SU-DHL-6 (cell line): ENCODE results near the gene AP1S1.

Experiments used
- H2AFZ ChIP-seq: fragments of 200-600 bp; sonication (generic); 2 replicates; pipeline ENCODE4 v1.6.1; 2014; ENCODE audit warnings: low read depth, mild to moderate bottlenecking, moderate library complexity, mixed read lengths, antibody characterized with exemption, low read length; ENCODE audit not compliant: severe bottlenecking
- H3F3A ChIP-seq: fragments of 200-600 bp; shearing (Covaris generic); 2 replicates; pipeline ENCODE4 v1.6.0; 2016; ENCODE audit warnings: antibody characterized with exemption, mild to moderate bottlenecking; ENCODE audit not compliant: insufficient read depth
- H3K27ac ChIP-seq: fragments of 200-600 bp; sonication (generic); 2 replicates; pipeline ENCODE4 v1.5.1; 2016; ENCODE audit warnings: low read depth, mild to moderate bottlenecking, low read length, moderate library complexity, mixed read lengths
- H3K27me3 ChIP-seq: fragments of 200-600 bp; sonication (generic), shearing (Covaris generic); 2 replicates; pipeline ENCODE4 v1.6.0; 2014; ENCODE audit warnings: mild to moderate bottlenecking, low read length
- H3K36me3 ChIP-seq: fragments of 200-600 bp; sonication (generic); 2 replicates; pipeline ENCODE4 v1.6.1; 2014; ENCODE audit warnings: mild to moderate bottlenecking, low read length, mixed read lengths
- H3K4me2 ChIP-seq: fragments of 300-600, 200-600 bp; shearing (Covaris generic), sonication (generic); 2 replicates; pipeline ENCODE4 v1.6.0; 2014; ENCODE audit warnings: low read length, low read depth, mild to moderate bottlenecking; ENCODE audit not compliant: poor library complexity, severe bottlenecking
- H3K4me3 ChIP-seq: fragments of 200-600 bp; sonication (generic); 2 replicates; pipeline ENCODE4 v1.5.1; 2014; ENCODE audit warnings: antibody characterized with exemption, low read length, mild to moderate bottlenecking, mixed read lengths; ENCODE audit not compliant: insufficient read depth, poor library complexity, severe bottlenecking
- H3K79me2 ChIP-seq: fragments of 200-600 bp; sonication (generic); 2 replicates; pipeline ENCODE4 v1.6.1; 2014; ENCODE audit warnings: mild to moderate bottlenecking, low read length, moderate library complexity; ENCODE audit not compliant: insufficient read depth
- H3K9ac ChIP-seq: fragments of 200-600 bp; sonication (generic); 2 replicates; pipeline ENCODE4 v1.7.0; 2014; ENCODE audit warnings: mild to moderate bottlenecking, low read length
- H3K9me2 ChIP-seq: fragments of 200-600 bp; sonication (generic); replicated peaks from 2 replicates; pipeline ENCODE4 v1.6.1; 2014; ENCODE audit warnings: low read length; ENCODE audit not compliant: insufficient read depth
- H3K9me3 ChIP-seq: fragments of 200-600 bp; sonication (generic); 2 replicates; pipeline ENCODE4 v1.6.1; 2014; ENCODE audit warnings: low read length, mixed read lengths; ENCODE audit not compliant: insufficient read depth
- H4K20me1 ChIP-seq: fragments of 200-600 bp; sonication (generic); 2 replicates; pipeline ENCODE4 v1.6.1; 2014; ENCODE audit warnings: low read depth, mild to moderate bottlenecking, antibody characterized with exemption, low read length, moderate library complexity, mixed read lengths
- CTCF ChIP-seq: fragments of 200-600 bp; sonication (generic); IDR thresholded peaks from one replicate; pipeline ENCODE4 v1.5.1; 2017; ENCODE audit warnings: antibody characterized with exemption, mild to moderate bottlenecking, low read length, moderate library complexity; ENCODE audit not compliant: insufficient read depth, poor library complexity, severe bottlenecking
- EZH2phosphoT487 ChIP-seq: fragments of 200-600 bp; sonication (generic), shearing (Covaris generic); conservative IDR thresholded peaks from 2 replicates; pipeline ENCODE4 v1.6.1; 2018; ENCODE audit warnings: mild to moderate bottlenecking, antibody characterized with exemption, low read length, moderate library complexity, mixed read lengths

AP1S1 gene

DNA sequence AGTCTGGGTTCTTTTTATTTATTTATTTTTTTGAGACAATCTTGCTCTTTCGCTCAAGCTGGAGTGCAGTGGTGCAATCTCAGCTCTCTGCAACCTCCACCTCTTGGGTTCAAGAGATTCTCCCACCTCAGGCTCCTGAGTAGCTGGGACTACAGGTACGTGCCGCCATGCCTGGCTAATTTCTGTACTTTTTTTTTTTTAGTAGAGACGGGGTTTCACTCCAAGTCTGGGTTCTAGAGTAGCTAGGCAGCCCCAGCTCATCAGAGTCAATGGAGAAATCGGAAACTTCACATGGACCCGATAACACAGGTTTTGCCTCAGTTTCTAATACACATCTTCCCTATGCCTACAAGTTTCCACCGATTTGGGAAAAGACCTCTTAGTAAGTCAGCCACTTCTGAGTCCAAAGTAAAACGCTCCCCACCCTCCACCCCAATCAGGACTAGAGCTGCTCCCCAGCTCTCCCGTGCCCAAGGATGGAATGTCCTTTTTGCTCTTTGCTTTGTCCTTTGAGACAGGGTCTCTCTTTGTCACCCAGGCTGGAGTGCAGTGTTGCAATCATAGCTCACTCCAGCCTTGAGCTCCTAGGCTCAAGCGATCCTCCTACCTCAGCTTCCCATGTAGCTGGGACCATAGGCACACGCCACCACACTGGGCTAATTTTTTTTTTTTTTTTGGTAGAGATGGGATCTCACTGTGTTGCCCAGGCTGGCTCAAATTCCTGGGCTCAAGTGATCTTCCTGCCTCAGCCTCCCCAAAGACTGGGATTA, 31.2 kb upstream of the AP1S1 start:
- Histone ChIP-seq H3K36me3 (no peaks in the 10 kb centered on the region), H3K9me3 (no peaks in the 10 kb centered on the region), H2AFZ (no peak overlapping the region), H3K27me3 (no peaks in the 10 kb centered on the region), H3F3A (no peaks in the 10 kb centered on the region), H3K4me2 (no peak overlapping the region), H3K79me2 (no peaks in the 10 kb centered on the region), H3K9ac (no peak overlapping the region), H3K27ac (no peak overlapping the region), H4K20me1 (no peaks in the 10 kb centered on the region), H3K4me3 (no peak overlapping the region), H3K9me2 (no peaks in the 10 kb centered on the region)
- TF ChIP-seq EZH2phosphoT487 (no peak), CTCF (no peak)

DNA sequence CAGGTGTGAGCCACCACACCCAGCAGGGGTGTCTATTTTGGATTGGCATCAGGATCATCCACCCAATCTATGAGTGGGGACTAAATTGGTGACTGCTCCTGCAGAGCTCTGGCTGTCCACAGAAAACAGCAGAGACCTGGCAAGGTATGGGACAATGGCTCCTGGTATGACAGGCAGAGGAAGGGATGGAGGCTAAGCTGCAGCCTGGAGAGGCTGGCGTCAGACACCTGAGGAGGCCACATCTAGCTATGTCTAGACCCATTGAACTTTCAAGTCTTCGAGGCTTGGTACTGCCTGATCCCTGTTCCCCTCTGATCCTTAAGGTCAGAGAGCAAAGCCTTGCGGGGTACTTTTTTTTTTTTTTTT, 30.6 kb upstream of the AP1S1 start:
- Histone ChIP-seq H2AFZ (no peak overlapping the region), H3K4me2 (no peak overlapping the region), H3K9ac (no peak overlapping the region), H3K27me3 (no peaks in the 10 kb centered on the region), H3K9me3 (no peaks in the 10 kb centered on the region), H3K79me2 (no peaks in the 10 kb centered on the region), H3K36me3 (no peaks in the 10 kb centered on the region), H3K27ac (no peak overlapping the region), H3F3A (no peaks in the 10 kb centered on the region), H3K4me3 (no peak overlapping the region), H4K20me1 (no peaks in the 10 kb centered on the region), H3K9me2 (no peaks in the 10 kb centered on the region)
- TF ChIP-seq CTCF: no peak
- no peak for TF ChIP-seq EZH2phosphoT487

DNA sequence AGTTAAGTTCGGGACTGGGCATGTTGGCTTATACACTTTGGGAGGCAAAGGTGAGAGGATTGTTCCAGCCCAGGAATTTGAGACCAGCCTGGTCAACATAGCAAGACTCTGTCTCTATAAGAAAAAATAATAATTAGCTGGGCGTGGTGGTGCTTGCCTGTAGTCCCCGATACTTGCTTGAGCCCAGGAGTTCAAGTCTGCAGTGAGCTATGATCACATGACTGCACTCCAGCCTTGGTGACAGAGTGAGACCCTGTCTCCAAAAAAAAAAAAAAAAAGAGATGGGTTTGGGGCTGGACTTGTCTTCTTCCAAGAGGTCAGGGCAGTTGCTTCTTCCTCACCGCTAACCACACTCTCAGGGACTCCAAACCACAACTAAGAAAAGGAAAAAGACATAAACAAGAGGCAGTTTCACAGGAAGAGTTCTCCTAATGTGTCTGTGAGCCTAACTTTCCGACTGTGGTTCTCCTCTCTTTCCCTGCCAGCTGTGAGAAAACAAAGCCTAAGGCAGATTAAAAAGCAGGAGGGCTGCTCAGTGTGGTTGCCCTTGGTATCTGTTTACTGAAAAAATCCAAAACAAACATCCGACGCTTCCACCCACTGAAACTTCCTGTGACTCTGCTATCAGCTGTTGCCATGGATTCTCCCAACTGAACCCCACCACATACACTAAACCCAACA, 29.8 kb upstream of the AP1S1 start:
- Histone ChIP-seq H3K9me3 (no peaks in the 10 kb centered on the region), H3K36me3 (no peaks in the 10 kb centered on the region), H3K27ac (no peak overlapping the region), H3K4me3 (no peak overlapping the region), H3K27me3 (no peaks in the 10 kb centered on the region), H3K4me2 (no peak overlapping the region), H3K9ac (no peak overlapping the region), H3K79me2 (no peaks in the 10 kb centered on the region), H4K20me1 (no peaks in the 10 kb centered on the region), H3F3A (no peaks in the 10 kb centered on the region), H2AFZ (no peak overlapping the region), H3K9me2 (no peaks in the 10 kb centered on the region)
- no peak for TF ChIP-seq EZH2phosphoT487
- no peak for TF ChIP-seq CTCF
